ENCODE results near the gene WDR4.

DNA sequence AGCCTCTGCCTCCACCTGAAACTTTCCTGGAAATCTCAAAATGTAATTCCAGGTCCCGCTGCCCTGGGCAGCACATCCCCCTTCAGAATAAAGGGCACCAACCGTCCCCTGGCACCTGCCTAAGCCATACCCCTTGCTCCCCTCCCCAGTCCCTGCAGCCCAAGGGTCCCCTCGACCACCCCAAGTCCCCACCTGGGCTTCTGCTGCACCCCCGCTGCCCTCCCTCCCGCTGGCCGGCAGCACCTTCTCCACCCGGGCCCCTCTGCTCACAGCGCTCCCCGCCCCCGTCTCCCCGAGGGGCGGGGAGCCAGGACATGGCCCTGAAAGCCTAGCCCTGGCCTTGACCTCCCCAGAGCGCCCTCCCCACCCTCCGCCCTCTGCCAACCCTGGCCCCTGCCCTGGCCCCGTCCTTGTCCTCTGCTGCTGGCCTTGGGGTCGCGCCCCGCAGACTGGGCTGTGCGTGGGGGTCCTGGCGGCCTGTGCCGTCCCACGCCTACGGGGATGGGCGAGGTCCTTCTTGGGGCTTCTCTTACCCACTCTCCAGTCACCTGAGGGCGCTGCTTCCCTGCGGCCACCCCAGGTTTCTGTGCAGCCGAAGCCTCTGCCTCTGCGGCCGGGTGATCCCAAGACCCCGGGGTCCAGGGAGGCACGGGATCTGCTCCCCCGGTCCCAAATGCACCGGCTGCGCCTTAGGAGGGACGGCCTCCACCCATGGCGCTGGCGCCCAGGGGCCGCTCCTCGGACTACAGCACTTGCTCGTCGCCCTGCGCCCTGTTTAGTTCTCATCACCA lies 41.7 kb downstream of the WDR4 start:
- TF ChIP-seq, protein P1, sequence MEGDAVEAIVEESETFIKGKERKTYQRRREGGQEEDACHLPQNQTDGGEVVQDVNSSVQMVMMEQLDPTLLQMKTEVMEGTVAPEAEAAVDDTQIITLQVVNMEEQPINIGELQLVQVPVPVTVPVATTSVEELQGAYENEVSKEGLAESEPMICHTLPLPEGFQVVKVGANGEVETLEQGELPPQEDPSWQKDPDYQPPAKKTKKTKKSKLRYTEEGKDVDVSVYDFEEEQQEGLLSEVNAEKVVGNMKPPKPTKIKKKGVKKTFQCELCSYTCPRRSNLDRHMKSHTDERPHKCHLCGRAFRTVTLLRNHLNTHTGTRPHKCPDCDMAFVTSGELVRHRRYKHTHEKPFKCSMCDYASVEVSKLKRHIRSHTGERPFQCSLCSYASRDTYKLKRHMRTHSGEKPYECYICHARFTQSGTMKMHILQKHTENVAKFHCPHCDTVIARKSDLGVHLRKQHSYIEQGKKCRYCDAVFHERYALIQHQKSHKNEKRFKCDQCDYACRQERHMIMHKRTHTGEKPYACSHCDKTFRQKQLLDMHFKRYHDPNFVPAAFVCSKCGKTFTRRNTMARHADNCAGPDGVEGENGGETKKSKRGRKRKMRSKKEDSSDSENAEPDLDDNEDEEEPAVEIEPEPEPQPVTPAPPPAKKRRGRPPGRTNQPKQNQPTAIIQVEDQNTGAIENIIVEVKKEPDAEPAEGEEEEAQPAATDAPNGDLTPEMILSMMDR (IDR thresholded peaks at IDR 0.05 in 2 of 3, conservative IDR thresholded peaks at IDR 0.05 in 1 of 3; ENCODE audit: control insufficient read depth in 2 of 3, extremely low read depth in 1 of 3, insufficient read depth in 1 of 3, low read depth in 3 of 3, low read length in 3 of 3), result no peak
- TF ChIP-seq, protein P2, sequence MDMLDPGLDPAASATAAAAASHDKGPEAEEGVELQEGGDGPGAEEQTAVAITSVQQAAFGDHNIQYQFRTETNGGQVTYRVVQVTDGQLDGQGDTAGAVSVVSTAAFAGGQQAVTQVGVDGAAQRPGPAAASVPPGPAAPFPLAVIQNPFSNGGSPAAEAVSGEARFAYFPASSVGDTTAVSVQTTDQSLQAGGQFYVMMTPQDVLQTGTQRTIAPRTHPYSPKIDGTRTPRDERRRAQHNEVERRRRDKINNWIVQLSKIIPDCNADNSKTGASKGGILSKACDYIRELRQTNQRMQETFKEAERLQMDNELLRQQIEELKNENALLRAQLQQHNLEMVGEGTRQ (IDR thresholded peaks at IDR 0.05; ENCODE audit: borderline replicate concordance, low read depth, low read length), result no peak
- TF ChIP-seq NFIC (IDR thresholded peaks at IDR 0.05; ENCODE audit: low read depth, low read length) (no peak), EP300 (IDR thresholded peaks at IDR 0.05; ENCODE audit: borderline replicate concordance in 1 of 2, control insufficient read depth in 1 of 2, low read depth in 2 of 2, low read length in 2 of 2) (no peak), ZSCAN29 (IDR thresholded peaks at IDR 0.05) (no peak), JUNB (IDR thresholded peaks at IDR 0.05) (no peak), MYC (IDR thresholded peaks at IDR 0.05; ENCODE audit: insufficient read depth, insufficient read length, insufficient replicate concordance, low read length, severe bottlenecking) (no peak), POLR2AphosphoS5 (IDR thresholded peaks at IDR 0.05; ENCODE audit: low read length) (no peak)
- TF ChIP-seq, protein P3, sequence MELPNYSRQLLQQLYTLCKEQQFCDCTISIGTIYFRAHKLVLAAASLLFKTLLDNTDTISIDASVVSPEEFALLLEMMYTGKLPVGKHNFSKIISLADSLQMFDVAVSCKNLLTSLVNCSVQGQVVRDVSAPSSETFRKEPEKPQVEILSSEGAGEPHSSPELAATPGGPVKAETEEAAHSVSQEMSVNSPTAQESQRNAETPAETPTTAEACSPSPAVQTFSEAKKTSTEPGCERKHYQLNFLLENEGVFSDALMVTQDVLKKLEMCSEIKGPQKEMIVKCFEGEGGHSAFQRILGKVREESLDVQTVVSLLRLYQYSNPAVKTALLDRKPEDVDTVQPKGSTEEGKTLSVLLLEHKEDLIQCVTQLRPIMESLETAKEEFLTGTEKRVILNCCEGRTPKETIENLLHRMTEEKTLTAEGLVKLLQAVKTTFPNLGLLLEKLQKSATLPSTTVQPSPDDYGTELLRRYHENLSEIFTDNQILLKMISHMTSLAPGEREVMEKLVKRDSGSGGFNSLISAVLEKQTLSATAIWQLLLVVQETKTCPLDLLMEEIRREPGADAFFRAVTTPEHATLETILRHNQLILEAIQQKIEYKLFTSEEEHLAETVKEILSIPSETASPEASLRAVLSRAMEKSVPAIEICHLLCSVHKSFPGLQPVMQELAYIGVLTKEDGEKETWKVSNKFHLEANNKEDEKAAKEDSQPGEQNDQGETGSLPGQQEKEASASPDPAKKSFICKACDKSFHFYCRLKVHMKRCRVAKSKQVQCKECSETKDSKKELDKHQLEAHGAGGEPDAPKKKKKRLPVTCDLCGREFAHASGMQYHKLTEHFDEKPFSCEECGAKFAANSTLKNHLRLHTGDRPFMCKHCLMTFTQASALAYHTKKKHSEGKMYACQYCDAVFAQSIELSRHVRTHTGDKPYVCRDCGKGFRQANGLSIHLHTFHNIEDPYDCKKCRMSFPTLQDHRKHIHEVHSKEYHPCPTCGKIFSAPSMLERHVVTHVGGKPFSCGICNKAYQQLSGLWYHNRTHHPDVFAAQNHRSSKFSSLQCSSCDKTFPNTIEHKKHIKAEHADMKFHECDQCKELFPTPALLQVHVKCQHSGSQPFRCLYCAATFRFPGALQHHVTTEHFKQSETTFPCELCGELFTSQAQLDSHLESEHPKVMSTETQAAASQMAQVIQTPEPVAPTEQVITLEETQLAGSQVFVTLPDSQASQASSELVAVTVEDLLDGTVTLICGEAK (IDR thresholded peaks at IDR 0.05; ENCODE audit: borderline replicate concordance), result no peak
